ENCODE data around the gene PLEKHG3. TPM values are rescaled to one million over a fixed set of nuclear protein-coding genes. Genes with fewer than 3 reads are reported as not detected.

The PLEKHG3 gene
- total RNA-seq, 1 donor from 2014 or later, result 39.6 TPM

DNA sequence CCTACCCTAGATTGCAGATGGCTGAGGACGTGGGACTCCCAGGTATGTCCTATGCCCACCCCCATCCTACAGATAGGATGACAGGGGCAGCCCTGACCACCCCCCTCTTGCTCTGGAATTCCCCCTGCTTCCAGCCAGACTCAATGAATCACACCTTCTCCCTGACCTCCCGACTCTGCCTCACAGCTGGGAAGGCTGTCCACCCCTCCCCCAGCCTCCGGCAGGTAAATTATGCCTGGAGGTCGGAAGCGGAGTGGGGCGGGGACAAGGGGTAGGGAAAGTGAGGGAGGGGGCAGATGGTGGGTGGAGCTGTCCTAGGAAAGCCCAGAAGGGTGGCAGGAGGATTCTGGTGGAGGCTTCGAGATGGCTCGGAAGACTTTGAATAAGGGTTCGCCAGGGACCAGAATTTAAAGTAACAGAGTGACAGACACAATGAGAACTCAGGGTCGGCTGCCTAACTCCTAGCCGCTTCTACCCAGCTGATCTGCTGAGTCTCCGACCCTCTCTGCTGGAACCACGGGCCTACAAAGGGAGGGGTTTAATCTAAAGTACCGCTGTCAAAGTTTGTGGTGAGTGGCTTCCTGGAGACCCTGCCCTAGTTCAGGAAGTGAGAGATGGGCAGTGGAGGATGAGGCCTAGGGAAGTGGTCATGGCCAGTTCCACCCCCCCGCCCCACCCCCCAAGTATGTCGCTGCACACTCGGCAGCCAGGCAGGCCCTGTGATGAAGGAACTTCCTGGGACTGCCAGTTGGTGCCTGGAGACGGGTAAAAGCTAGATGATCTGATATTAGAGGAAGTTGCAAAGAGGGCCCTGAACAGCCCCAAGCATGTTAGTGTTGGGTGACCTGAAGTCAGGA is 4.2 kb downstream of the PLEKHG3 start:
- DNase-seq, result no peak

DNA sequence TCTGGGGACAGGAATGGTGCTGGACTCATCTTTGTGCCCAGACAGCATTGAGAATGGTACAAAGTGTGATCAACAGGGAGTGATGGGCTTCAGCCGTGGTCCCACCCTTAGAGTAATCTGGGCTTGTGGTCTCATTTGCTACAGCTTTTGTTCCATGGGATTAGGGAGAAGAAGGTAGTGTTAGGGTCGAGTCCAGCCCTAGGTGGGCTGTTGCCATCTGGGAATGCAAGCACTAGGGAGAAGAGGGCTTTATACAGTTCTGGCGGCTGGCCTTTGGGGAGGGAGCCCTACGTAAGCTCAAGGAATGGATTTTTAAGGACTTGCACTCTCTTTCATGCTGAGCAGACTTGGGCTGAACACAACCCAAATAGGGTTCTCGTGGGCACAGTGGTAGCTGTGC is 4.9 kb downstream of the PLEKHG3 start:
- no peak for DNase-seq

DNA sequence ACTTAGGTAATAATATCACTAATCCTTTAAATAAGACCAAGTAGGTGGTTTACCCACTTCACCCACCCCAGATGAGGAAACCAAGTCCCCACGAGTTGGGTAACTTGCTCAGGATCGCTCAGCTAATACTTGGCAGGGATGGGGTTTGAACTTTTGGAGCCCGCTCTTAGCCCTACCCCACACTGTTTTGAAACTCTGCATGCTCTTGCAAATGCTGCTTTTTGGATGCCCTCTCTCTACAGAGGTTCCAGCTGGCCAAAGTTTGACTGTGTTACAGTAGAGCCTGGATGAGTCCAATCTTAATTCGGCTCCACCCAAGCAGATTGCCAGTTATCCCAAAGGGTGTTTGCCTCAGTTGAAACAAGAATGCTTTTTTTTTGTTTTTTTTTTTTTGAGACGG is 6.8 kb downstream of the PLEKHG3 start:
- no peak for DNase-seq

GRCh38 chr14:64713677-64714076 is 9.5 kb downstream of the PLEKHG3 start:
- DNase-seq, result no peak

DNA sequence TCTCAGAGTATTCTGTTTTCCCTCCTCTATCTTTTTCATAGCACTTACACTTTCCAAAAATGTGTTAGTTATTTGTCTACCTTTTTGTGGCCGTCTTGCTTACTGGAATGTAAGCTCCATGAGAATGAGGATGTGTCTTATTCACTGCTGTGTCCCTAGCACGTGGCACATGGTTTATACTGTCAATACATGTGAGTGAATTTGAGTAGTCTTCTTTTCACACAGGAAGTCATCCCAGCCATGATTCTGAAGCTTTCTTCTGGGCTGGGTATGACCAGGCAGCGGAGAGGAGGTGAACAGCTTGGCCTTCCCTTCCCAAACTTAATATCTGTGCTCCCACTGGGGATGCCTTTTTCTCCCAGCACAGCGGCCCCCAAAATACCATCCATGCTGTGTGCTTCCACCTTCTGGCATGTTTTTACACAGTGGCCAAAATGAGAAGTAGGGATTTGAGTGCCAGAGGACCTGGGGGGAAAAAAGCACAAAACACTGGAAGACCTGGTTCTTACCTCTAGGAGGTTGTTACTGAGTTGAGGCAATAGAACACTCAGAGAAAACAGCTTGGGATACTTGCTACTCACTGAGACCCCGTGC is 10.3 kb downstream of the PLEKHG3 start:
- no peak for DNase-seq

DNA sequence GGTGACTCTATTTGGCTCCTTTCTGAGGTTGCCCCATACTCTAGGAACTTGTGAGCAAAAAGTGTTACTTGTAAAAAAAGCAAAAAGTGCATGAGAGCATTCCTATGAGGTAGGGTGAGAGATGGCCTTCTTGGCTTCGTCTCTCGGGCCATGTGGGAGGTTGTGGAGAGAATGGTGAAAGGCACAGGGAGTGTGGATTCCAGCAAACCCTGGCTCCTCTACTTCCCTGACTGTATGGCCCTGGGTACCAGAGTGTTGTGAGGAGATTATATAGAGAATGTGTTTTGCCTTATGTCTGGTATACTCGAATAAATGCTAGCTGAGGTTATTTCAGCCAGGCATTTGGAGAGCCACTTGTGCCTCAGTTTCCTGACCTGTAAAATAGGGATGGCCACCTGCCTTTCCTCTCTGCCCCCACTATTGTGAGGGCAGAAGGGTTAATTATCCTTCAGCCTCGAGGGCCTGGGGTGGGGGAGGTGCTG is 11.0 kb downstream of the PLEKHG3 start:
- DNase-seq, result no peak

DNA sequence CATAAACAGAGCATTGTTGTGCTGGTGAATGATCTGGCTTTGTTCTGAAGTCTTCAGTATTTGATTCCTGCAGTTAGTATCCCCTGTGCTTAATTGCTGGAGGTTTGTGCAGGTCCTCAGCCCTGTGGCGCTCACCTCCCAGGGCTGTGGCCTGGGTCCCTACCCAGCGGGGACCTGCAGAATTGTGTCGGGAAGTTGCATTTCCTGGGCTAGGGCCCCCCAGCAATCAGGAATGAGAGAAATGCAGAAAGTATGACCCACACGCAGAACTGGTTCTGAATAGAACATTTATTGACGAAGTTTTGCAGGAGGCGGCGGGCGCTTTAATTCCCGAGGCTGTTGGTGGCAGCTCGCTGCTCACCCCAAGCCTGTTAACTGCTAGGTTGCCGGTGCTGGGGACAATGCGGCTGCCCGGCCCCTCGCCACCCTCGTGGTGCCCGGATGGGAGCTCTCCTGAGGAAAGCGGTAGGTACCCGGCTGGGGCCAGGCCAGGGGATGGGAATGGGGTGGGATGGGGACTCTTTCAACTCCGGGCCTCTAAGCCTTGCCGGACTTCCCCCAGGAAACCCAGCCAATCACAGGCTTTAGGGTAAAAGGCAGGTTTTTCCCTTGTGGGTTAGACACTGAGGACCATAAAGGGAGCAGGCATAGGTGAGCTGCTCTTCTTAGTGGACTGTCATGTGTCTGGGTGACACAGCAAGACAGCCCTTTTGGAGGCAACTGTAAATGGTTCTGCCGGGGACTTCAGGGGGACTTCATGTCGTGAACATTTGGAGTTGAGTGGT is 11.6 kb downstream of the PLEKHG3 start:
- DNase-seq, result no peak

DNA sequence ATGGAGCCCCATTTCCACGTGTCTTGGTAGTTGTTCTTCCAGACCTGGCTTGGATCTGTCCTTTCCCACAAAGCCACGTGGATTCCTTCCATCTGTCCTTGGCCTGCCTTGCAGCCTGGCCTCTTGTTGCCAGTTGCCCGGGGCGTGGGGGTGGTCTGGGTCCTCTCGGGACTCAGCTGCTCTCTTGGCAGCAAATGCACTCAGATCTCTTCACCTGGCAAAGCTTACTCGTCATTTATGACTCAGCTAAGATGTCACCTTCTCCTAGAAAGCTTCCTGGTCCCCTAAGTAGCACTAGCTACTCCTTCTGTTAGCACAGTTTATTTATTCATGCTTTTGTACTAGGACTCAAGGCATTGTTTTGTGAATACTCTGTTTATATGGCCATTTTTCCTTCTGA is 13.6 kb downstream of the PLEKHG3 start:
- DNase-seq, result no peak

- DNase-seq, result no peak
Observed at GRCh38 chr14:64718762-64719161, 14.5 kb downstream of the PLEKHG3 start.

DNA sequence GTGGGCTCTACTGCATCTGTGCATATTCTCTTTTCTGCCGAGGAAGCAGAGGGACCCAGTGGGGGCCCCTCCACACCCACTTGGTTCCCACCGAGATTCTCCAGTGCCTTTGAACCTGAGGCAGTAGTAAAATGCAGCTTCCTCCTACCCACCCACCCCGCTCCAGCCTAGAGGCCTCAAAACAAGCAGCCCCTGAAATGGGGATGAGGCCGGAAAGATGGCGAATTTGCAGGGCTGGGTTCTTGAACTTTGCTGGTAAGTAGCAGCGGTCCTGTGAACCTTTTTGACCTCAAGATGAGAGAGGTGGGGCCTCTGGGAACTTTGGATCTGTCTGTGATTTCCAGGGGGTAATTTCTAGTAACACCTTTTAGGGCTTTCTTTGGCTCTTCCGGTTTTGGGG is 15.4 kb downstream of the PLEKHG3 start:
- DNase-seq, result no peak

GRCh38 chr14:64720131-64720576 is 15.9 kb downstream of the PLEKHG3 start:
- DNase-seq, result no peak

DNA sequence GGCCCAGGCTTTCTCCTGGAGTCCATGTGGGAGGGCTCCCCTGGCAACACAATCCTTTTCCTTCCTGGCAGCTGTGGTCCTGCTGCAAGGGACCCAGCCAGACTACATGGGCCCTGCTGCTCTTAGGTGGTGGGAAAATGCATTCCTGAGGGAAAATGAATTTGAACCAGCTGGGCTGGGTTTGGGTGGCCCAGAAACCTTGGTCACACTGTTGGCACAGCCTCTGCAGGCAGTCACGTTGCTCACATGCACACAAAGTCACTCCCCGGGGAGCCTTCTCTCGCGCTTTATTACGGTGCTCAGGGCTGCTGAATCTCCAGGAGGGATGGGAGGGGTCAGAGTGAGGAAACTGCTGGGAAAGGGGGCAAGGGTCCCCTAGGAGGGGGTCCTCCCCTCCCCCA is 17.2 kb downstream of the PLEKHG3 start:
- DNase-seq, result peak; percentile 54

- no peak for DNase-seq
Observed at GRCh38 chr14:64721899-64722298, 17.7 kb downstream of the PLEKHG3 start.

DNA sequence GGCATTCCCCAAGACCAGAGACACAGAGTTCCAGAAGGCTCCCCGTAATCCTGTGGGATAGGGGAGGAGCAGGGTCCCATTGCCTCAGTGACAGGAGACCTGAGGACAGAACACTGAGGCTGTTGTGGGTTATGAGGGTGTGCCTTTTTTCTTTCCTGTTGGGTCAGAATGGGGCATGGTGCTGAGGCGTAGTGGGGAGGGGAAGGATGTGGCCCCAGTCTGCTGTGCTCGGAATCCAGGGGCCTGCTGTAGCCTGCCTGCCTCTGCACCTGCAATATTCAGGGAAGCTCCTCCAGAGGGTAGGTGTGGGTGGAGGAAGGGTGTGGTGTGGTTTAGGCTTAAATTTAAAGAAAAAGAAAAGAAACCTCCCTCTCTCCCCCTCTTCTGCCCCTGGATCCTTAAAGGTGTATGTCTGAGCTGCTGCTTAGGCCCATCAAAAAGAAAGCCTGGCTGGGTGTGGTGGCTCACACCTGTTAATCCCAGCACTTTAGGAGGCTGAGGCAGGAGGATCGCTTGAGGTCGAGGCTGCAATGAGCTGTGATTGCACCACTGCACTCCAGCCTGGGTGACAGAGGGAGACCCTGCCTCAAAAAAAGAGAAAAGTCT is 18.7 kb downstream of the PLEKHG3 start:
- DNase-seq, result no peak

GRCh38 chr14:64723691-64724577 is 19.7 kb downstream of the PLEKHG3 start:
- DNase-seq, result no peak

DNA sequence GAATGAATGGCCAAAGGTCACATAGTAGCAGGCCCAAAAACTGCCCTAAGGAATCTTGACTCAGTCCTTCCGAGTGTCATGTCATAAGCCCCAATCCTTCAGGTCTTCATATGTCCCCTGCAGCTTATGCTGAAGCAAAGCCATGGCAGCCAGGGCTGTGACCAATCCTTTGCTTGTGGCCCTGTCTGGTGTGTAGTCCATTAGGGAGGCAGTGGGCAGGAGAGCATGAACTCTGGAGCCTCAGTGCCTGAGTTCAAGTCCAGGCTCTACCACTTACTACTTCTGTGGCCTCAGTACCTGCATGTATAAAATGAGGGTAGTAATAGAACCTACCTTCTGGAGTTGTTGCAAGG is 20.3 kb downstream of the PLEKHG3 start:
- DNase-seq, result no peak

DNA sequence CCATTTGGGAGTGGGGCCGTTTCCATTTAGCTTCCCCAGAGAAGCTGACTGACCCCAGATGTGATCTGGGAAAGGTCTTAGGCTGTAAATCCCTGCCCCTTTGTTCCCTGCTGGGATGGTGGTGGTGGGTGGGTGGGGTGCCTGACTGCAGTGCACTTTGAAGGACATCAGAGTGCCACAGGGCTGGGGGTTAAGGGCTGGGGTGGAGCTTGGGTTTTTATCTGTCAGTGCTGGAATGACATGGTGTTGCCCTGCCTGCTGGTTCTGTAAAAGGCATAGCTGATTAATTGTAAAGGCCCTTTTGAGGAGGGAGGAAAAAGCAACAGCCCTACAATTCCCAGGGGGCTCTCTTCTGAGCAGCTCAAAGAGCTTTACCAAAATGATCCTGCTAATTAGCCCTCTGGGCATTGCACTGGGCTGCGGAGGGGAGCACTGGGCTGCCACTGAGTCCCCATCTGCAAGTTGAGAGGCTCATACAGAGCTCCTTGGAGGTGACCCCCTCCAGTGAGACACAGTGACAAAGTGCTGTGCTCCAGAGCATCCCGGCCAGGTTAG is 21.1 kb downstream of the PLEKHG3 start:
- no peak for DNase-seq

- no peak for DNase-seq
Observed at GRCh38 chr14:64725879-64726584, 21.8 kb downstream of the PLEKHG3 start.

DNA sequence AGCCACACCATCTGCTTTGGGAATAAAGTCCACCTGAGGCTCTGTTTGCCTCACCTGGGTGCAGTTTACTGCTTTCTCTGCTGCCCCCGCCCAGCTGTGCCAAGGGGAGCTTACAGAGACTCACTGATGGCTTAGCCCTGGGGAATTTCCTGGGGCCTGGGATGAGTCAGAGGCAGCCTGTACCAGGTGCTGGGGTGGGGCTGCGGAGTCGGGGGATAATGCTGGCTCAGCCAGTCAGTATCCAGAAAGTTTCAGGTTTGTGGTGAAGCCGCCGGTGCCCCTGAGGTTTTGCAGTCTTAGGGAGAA is 22.3 kb downstream of the PLEKHG3 start:
- DNase-seq, result no peak

DNA sequence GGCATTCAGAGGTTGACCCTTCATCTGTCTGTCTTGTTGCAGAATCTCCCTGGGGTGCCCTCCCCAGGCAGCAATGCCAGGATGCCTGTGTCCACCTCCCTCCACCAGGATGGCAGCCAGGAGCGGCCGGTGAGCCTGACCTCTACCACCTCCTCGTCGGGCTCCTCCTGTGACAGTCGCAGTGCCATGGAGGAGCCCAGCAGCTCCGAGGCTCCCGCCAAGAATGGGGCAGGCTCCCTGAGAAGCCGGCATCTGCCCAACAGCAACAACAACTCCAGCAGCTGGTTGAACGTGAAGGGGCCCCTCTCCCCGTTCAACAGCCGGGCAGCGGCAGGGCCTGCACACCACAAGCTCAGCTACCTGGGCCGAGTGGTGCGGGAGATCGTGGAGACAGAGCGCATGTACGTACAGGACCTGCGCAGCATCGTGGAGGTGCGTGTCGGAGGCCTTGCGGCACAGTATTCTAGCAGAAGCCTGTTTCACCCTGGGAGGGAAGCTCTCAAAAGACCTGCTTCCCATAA is 23.4 kb downstream of the PLEKHG3 start:
- DNase-seq, result no peak

DNA sequence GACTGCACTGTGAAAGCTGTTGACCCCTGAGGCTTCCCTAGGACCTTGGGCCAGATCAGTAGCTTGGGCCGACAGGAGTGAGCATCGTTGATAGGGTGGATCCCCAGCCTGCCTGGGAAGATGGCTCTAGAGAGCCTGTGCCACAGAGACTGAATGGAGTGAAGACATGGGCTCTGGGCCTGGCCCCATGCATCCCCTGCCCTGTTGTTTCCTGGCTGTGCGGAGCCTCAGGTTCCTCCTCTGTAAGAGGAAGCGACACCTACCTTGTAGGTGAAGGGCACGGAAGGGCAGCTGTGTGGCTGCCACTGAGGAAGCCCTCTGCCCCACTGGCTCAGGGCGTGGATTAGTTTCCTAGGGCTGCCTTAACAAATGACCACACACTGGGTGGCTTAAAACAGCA is 23.9 kb downstream of the PLEKHG3 start:
- DNase-seq, result no peak

Data from skin of body (tissue), 2 donors.